HCT116 (cell line): ENCODE measurements around the gene TLK1. TPM values are rescaled to one million over a fixed set of nuclear protein-coding genes. Genes with fewer than 3 reads are reported as not detected.

Source experiments
- ATAC-seq: fragments of 200-7000 bp; cut with Tn5 transposase; 2 replicates; pipeline ENCODE4 v1.9.1; 2020; ENCODE audit warnings: mild to moderate bottlenecking, moderate library complexity
- BruUV-seq: library from RNA; stranded (reverse); fragments of 400-500 nt; replicated peaks from 2 replicates; lab custom pipeline; 2021; lab: Mats Ljungman, UMichigan
- CTCF ChIA-PET: fragments of 300-600 bp; sonication (Branson Sonifier 250); formaldehyde crosslinking; loops from one replicate; lab custom pipeline; 2021; ENCODE audit warnings: antibody characterized with exemption; lab: Charles Lee
- POLR2A ChIA-PET: fragments of 300-600, 350-600 bp; sonication (Branson Sonifier 250); formaldehyde crosslinking; loops from one replicate; lab custom pipeline; 2021; ENCODE audit warnings: antibody characterized with exemption; lab: Charles Lee
- RAD21 ChIA-PET, 2 experiments: fragments of 300-600 bp; sonication (Branson Sonifier 250); formaldehyde crosslinking; loops; one replicate each; lab custom pipeline; 2023; ENCODE audit warnings: low total read pairs in 2 of 2; ENCODE audit not compliant: uncharacterized antibody in 2 of 2, unreplicated experiment in 2 of 2, low non-redundant PET in 1 of 2; lab: Charles Lee
- DNase-seq: peaks from one replicate; pipeline ENCODE4 v3.0.0-alpha.2; 2010; ENCODE audit warnings: low read depth, low spot score
- H2AFZ ChIP-seq: fragments of 200-600 bp; shearing (Covaris generic), sonication (generic); 2 replicates; pipeline ENCODE4 v1.6.1; 2017; ENCODE audit warnings: low read depth, mixed run types, mixed read lengths, antibody characterized with exemption, low read length; ENCODE audit not compliant: poor library complexity, severe bottlenecking
- H3K27ac ChIP-seq: 2 replicates; pipeline ENCODE4 v1.5.1; 2012; ENCODE audit warnings: low read depth, low read length
- H3K27me3 ChIP-seq: fragments of 200-600 bp; sonication (generic); 2 replicates; pipeline ENCODE4 v1.6.1; 2016; ENCODE audit warnings: mixed run types, low read length, mixed read lengths; ENCODE audit not compliant: insufficient read depth
- H3K36me3 ChIP-seq, 2 experiments: fragments of 200-500 bp in 1 of 2; fragments of 200-600 bp in 1 of 2; sonication (Bioruptor generic) in 1 of 2; sonication (generic) in 1 of 2; 2 replicates each; pipeline versions ENCODE4 v1.5.1 to v1.6.1; 2014 to 2016; ENCODE audit warnings: low read length in 2 of 2, inconsistent platforms in 1 of 2, mixed read lengths in 1 of 2, mixed run types in 1 of 2; ENCODE audit not compliant: insufficient read depth in 2 of 2, control insufficient read depth in 1 of 2
- H3K4me1 ChIP-seq, 2 experiments: fragments of 200-600 bp in 1 of 2; sonication (generic) in 1 of 2; 2 replicates each; pipeline versions ENCODE4 v1.5.1 to v1.6.1; 2012 to 2017; ENCODE audit warnings: low read length in 2 of 2, inconsistent platforms in 1 of 2, mild to moderate bottlenecking in 1 of 2, mixed read lengths in 1 of 2, mixed run types in 1 of 2, moderate library complexity in 1 of 2; ENCODE audit not compliant: insufficient read depth in 2 of 2, control insufficient read depth in 1 of 2
- H3K4me2 ChIP-seq: fragments of 200-600 bp; sonication (generic); 2 replicates; pipeline ENCODE4 v1.6.1; 2017; ENCODE audit warnings: mixed run types, low read length, mixed read lengths
- H3K4me3 ChIP-seq, 2 experiments: fragments of 200-600 bp in 1 of 2; sonication (generic) in 1 of 2; replicated peaks in 1 of 2; 2 replicates each; pipeline ENCODE4 v1.5.1; 2011 to 2016; ENCODE audit warnings: low read length in 2 of 2, control low read depth in 1 of 2, low read depth in 1 of 2, mild to moderate bottlenecking in 1 of 2, mixed read lengths in 1 of 2, mixed run types in 1 of 2
- H3K79me2 ChIP-seq: fragments of 200-600 bp; sonication (generic); 2 replicates; pipeline ENCODE4 v1.6.1; 2017; ENCODE audit warnings: mild to moderate bottlenecking, mixed run types, low read length, moderate library complexity, mixed read lengths; ENCODE audit not compliant: insufficient read depth
- H3K9ac ChIP-seq: fragments of 200-600 bp; sonication (generic); 2 replicates; pipeline ENCODE4 v1.6.1; 2016; ENCODE audit warnings: low read length, mixed read lengths
- H3K9me2 ChIP-seq: fragments of 200-600 bp; sonication (generic), shearing (Covaris generic); 2 replicates; pipeline ENCODE4 v1.6.1; 2017; ENCODE audit warnings: mixed run types, mild to moderate bottlenecking, moderate library complexity; ENCODE audit not compliant: insufficient read depth
- H3K9me3 ChIP-seq, 2 experiments: fragments of 200-500 bp in 1 of 2; fragments of 200-600 bp in 1 of 2; sonication (Bioruptor generic) in 1 of 2; sonication (generic) in 1 of 2; 2 replicates each; pipeline ENCODE4 v1.6.1; 2014 to 2017; ENCODE audit warnings: low read length in 2 of 2, mixed read lengths in 2 of 2, inconsistent platforms in 1 of 2, low read depth in 1 of 2, mild to moderate bottlenecking in 1 of 2, mixed run types in 1 of 2, moderate library complexity in 1 of 2; ENCODE audit not compliant: control insufficient read depth in 1 of 2, insufficient read depth in 1 of 2
- H4K20me1 ChIP-seq: fragments of 200-600 bp; sonication (generic), shearing (Covaris generic); 2 replicates; pipeline ENCODE4 v1.6.1; 2017; ENCODE audit warnings: mixed run types, mild to moderate bottlenecking, moderate library complexity; ENCODE audit not compliant: insufficient read depth
- CTCF ChIP-seq, 3 experiments: fragments of 200-600 bp in 1 of 3; sonication (generic) in 1 of 3; IDR thresholded peaks in 2 of 3; conservative IDR thresholded peaks in 1 of 3; 2 replicates each; pipeline ENCODE4 v1.5.1; 2012 to 2017; ENCODE audit warnings: low read depth in 2 of 3, low read length in 2 of 3, antibody characterized with exemption in 1 of 3, borderline replicate concordance in 1 of 3, control low read depth in 1 of 3, mild to moderate bottlenecking in 1 of 3, mixed read lengths in 1 of 3, mixed run types in 1 of 3, moderate library complexity in 1 of 3; ENCODE audit not compliant: insufficient read depth in 1 of 3
- EGR1 ChIP-seq: IDR thresholded peaks from 2 replicates; pipeline ENCODE4 v1.6.1; 2012; ENCODE audit warnings: low read depth
- EZH2phosphoT487 ChIP-seq: fragments of 200-600 bp; IDR thresholded peaks from 2 replicates; pipeline ENCODE4 v1.6.1; 2018; ENCODE audit warnings: antibody characterized with exemption, borderline replicate concordance
- MAX ChIP-seq: IDR thresholded peaks from 2 replicates; pipeline ENCODE4 v1.6.1; 2012
- REST ChIP-seq: IDR thresholded peaks from 2 replicates; pipeline ENCODE4 v1.6.1; 2012; ENCODE audit warnings: low read depth
- SIN3A ChIP-seq: IDR thresholded peaks from 2 replicates; pipeline ENCODE4 v1.6.1; 2012; ENCODE audit warnings: low read depth
- SRF ChIP-seq: IDR thresholded peaks from 2 replicates; pipeline ENCODE4 v1.6.1; 2012; ENCODE audit warnings: low read depth
- YY1 ChIP-seq: IDR thresholded peaks from 2 replicates; pipeline ENCODE4 v1.6.1; 2011; ENCODE audit warnings: low read length, low read depth, moderate library complexity, mild to moderate bottlenecking; ENCODE audit not compliant: insufficient replicate concordance; ENCODE audit errors: extremely low read depth
- ZBTB33 ChIP-seq: IDR thresholded peaks from 2 replicates; pipeline ENCODE4 v1.6.1; 2011; ENCODE audit warnings: mild to moderate bottlenecking, low read length, moderate library complexity; ENCODE audit not compliant: insufficient replicate concordance; ENCODE audit errors: extremely low read depth
- ZNF274 ChIP-seq: fragments of 200-500 bp; sonication (Bioruptor generic); IDR thresholded peaks from 2 replicates; pipeline ENCODE4 v1.6.1; 2014; ENCODE audit warnings: mild to moderate bottlenecking, low read depth, low read length, inconsistent platforms
- intact Hi-C: fragments of 100-400 bp; cut with micrococcal nuclease; formaldehyde crosslinking; loops from 2 replicates; pipeline ENCODE4 v1.10.0; 2022
- total RNA-seq: library from RNA; stranded (reverse); gene quantifications from one replicate; pipeline ENCODE4 v1.2.1, GENCODE V29; 2021; ENCODE audit not compliant: unreplicated experiment

Gene TLK1
- total RNA-seq, 1 experiment from 2014 or later, result 57.7 TPM

GRCh38 chr2:170965446-170966225 is 195.1 kb downstream of the TLK1 start:
- no peak overlapping the region for H3K4me2 ChIP-seq
- no peaks in the 10 kb centered on the region for H4K20me1 ChIP-seq
- H3K4me1 ChIP-seq, result no peaks in the 10 kb centered on the region
- no peak overlapping the region for H3K9ac ChIP-seq
- H3K27ac ChIP-seq, result no peak overlapping the region
- DNase-seq (no peak), ATAC-seq (no peak)
- H3K79me2 ChIP-seq, result no peaks in the 10 kb centered on the region
- no peaks in the 10 kb centered on the region for H3K27me3 ChIP-seq
- intact Hi-C loops, result no loop called here
- RAD21 ChIA-PET, result no interaction called here
- peaks cover 29 to 41% of the 10 kb centered on the region in 2 experiments for H3K36me3 ChIP-seq
- no peak overlapping the region for H2AFZ ChIP-seq
- no peaks in the 10 kb centered on the region for H3K9me3 ChIP-seq
- no TSS peak for BruUV-seq
- POLR2A ChIA-PET, result no interaction called here
- TF ChIP-seq EGR1, result no peak
- TF ChIP-seq SIN3A, result no peak
- TF ChIP-seq ZNF274, result no peak
- H3K4me3 ChIP-seq, result no peak overlapping the region
- no peaks in the 10 kb centered on the region for H3K9me2 ChIP-seq
- CTCF ChIA-PET, result interaction anchor here (1.5 kb wide), 1 partner anchor 37 kb away, joined by 4 read pairs; the partner anchor contains the start of gene GORASP2

- ATAC-seq (no peak), DNase-seq (no peak)
- Histone ChIP-seq H3K27ac (no peak overlapping the region), H3K9me3 (no peaks in the 10 kb centered on the region), H3K27me3 (no peaks in the 10 kb centered on the region), H3K4me2 (no peak overlapping the region), H3K9me2 (no peaks in the 10 kb centered on the region), H3K36me3 (peaks cover 29 to 46% of the 10 kb centered on the region in 2 experiments), H4K20me1 (no peaks in the 10 kb centered on the region), H3K9ac (no peak overlapping the region), H2AFZ (no peak overlapping the region), H3K4me1 (no peaks in the 10 kb centered on the region), H3K4me3 (no peak overlapping the region), H3K79me2 (no peaks in the 10 kb centered on the region)
- RAD21 ChIA-PET, result no interaction called here
- intact Hi-C loops, result no loop called here
- POLR2A ChIA-PET, result no interaction called here
- BruUV-seq, result no TSS peak
- CTCF ChIA-PET, result no interaction called here
- no peak for TF ChIP-seq YY1
- no peak for TF ChIP-seq REST
- TF ChIP-seq ZBTB33, result no peak
- TF ChIP-seq MAX, result no peak
- no peak for TF ChIP-seq CTCF (IDR thresholded peaks at IDR 0.05 in 2 of 3, conservative IDR thresholded peaks at IDR 0.05 in 1 of 3; ENCODE audit: borderline replicate concordance in 1 of 3, insufficient read depth in 1 of 3, low read depth in 2 of 3, low read length in 2 of 3)
- no peak for TF ChIP-seq SRF
- TF ChIP-seq EZH2phosphoT487, result no peak
Measured at GRCh38 chr2:170963386-170963785, 197.3 kb downstream of the TLK1 start.
